Heart right ventricle (tissue), 16 donors: Measurements from ENCODE around the gene AIFM2. TPM values are rescaled to one million over a fixed set of nuclear protein-coding genes. Genes with fewer than 3 reads are reported as not detected.

Source experiments
- ATAC-seq, 8 donors: fragments of 200-7000 bp; cut with Tn5 transposase; one replicate each; pipeline ENCODE4 v1.9.1; 2020; ENCODE audit warnings: mild to moderate bottlenecking in 8 of 8, moderate library complexity in 8 of 8, moderate number of reproducible peaks in 1 of 8
- DNase-seq, 2 donors: peaks; one replicate each; pipeline ENCODE4 v3.0.0-alpha.2; 2020
- H3K27ac ChIP-seq, 10 donors: fragments of 200-600 bp; sonication (generic) in 2 of 10; one replicate each; pipeline versions ENCODE4 v1.5.0 to v1.8.0; 2020 to 2022; ENCODE audit warnings: mild to moderate bottlenecking in 3 of 10
- H3K27me3 ChIP-seq, 7 donors: fragments of 200-600 bp; one replicate each; pipeline ENCODE4 v1.8.0; 2021 to 2022; ENCODE audit warnings: mild to moderate bottlenecking in 2 of 7
- H3K36me3 ChIP-seq, 9 donors: fragments of 200-600 bp; sonication (generic) in 1 of 9; one replicate each; pipeline versions ENCODE4 v1.5.0 to v1.8.0; 2020 to 2022; ENCODE audit warnings: mild to moderate bottlenecking in 2 of 9
- H3K4me1 ChIP-seq, 9 donors: fragments of 200-600 bp; sonication (generic) in 1 of 9; one replicate each; pipeline versions ENCODE4 v1.5.0 to v1.8.0; 2020 to 2022; ENCODE audit warnings: mild to moderate bottlenecking in 4 of 9
- H3K4me3 ChIP-seq, 10 donors: fragments of 200-600 bp; sonication (generic) in 2 of 10; one replicate each; pipeline versions ENCODE4 v1.5.0 to v1.8.0; 2020 to 2022; ENCODE audit warnings: mild to moderate bottlenecking in 7 of 10, moderate library complexity in 2 of 10
- H3K9me3 ChIP-seq, 11 donors: fragments of 200-600 bp in 10 of 11; sonication (generic) in 2 of 11; one replicate each; pipeline versions ENCODE4 v1.5.0 to v1.8.0; 2013 to 2022; ENCODE audit warnings: mild to moderate bottlenecking in 2 of 11, control low read depth in 1 of 11, moderate library complexity in 1 of 11
- CTCF ChIP-seq, 9 donors: fragments of 200-600 bp; sonication (generic) in 2 of 9; IDR thresholded peaks; one replicate each; pipeline versions ENCODE4 v1.5.0 to v1.8.0; 2021 to 2022; ENCODE audit warnings: antibody characterized with exemption in 9 of 9, mild to moderate bottlenecking in 5 of 9, moderate library complexity in 1 of 9
- WGBS, 2 donors: extraction: QIAGEN DNeasy Blood & Tissue Kit; methylation state at CpG; one replicate each; pipeline ENCODE4 v1.1.7; 2013; ENCODE audit warnings: inconsistent platforms in 1 of 2; 5-methylcytosine and 5-hydroxymethylcytosine counted together
- intact Hi-C, 10 donors: fragments of 100-400 bp; cut with DNase I; formaldehyde crosslinking; loops; one replicate each; pipeline versions ENCODE4 v1.11.1 to v1.14.2; 2022
- polyA plus RNA-seq, 2 donors: library from polyadenylated mRNA; stranded (reverse); fragments of 200-250 nt; gene quantifications; one replicate each; pipeline ENCODE4 v1.2.3, GENCODE V29; 2013
- total RNA-seq, 10 donors: library from RNA; stranded (reverse); fragmentation: NEBNext Ultra II Directional in 3 of 10; extraction: Animal tissue kit (Norgen Biotek cat#: 25700) in 3 of 10; gene quantifications; one replicate each; pipeline versions ENCODE4 v1.2.1 to v1.2.4, GENCODE V29; 2021 to 2023
- donor health status: Arrhythmogenic right ventricular cardiomyopathy.
- donor health status: ischemic (EF 13 %, LVEDD 7.1; RV severe dilation, severe dysfunction).
- donor health status: healthy with polysubstance abuse.
- donor health status: DM: no; HTN: yes; CAD: no.
- donor health status: DM: no; HTN: no; CAD: no.
- donor health status: ischemic (EF 25% LVEDD 6.9; RV normal size, moderate dysfunction).
- donor health status: ischemic (EF 25% LVEDD 5.7; RV mildly dilated, moderate dysfunction).
- donor health status: healthy.
- donor health status: DM: yes; HTN: yes; CAD: no.
- donor health status: Ischemic cardiomyopathy.
- donor health status: ischemic (EF 35%, LVEDD 5.7; RV mildly dilated, moderate dysfunction).
- donor health status: nonischemic (EF 11% LVEDD 7.7; RV severe dilation, severe dysfunction).
- donor health status: DM: yes; HTN: yes; CAD: no.
- donor health status: PGD.
- donor health status: ischemic (EF 29% LVEDD 5.4; RV normal size, mild dysfunction).
- donor health status: nonischemic (EF 23%, LVEDD 6.1; RV moderate dilation, normal function).

Gene AIFM2
- total and polyA plus RNA-seq, 12 donors: 14.1 to 27.0 (median 17.5) TPM

- WGBS, 2 donors: 91 to 95% methylated on average over 2 of the region's 2 CpGs
- intact Hi-C loops: no loop called here
- DNase-seq (no peak), ATAC-seq (no peak)
- peaks cover 0 to 79% (median 15%) of the 10 kb centered on the region in 9 donors for H3K36me3 ChIP-seq
- no peaks in the 10 kb centered on the region for H3K9me3 ChIP-seq
- H3K27me3 ChIP-seq: no peaks in the 10 kb centered on the region
- no peak for TF ChIP-seq CTCF (IDR thresholded peaks at IDR 0.05)
- no peak overlapping the region for H3K4me3 ChIP-seq
- H3K27ac ChIP-seq: no peak overlapping the region
- H3K4me1 ChIP-seq: no peaks in the 10 kb centered on the region
Measured at GRCh38 chr10:70094250-70094649, 38.4 kb downstream of the AIFM2 start.

GRCh38 chr10:70093335-70093944 is 39.2 kb downstream of the AIFM2 start:
- DNase-seq: no peak
- Histone ChIP-seq H3K36me3 (peaks cover 0 to 71% (median 15%) of the 10 kb centered on the region in 9 donors), H3K27ac (no peak overlapping the region), H3K27me3 (no peaks in the 10 kb centered on the region), H3K4me3 (peak overlapping the region in 1 of 10 donors; percentile 3), H3K9me3 (no peaks in the 10 kb centered on the region), H3K4me1 (no peaks in the 10 kb centered on the region)
- intact Hi-C loops: no loop called here
- 92 to 93% methylated on average over 9 of the region's 9 CpGs for WGBS, 2 donors
- ATAC-seq: no peak
- TF ChIP-seq CTCF (IDR thresholded peaks at IDR 0.05): no peak

GRCh38 chr10:70092389-70092718 is 40.3 kb downstream of the AIFM2 start:
- no peak for TF ChIP-seq CTCF (IDR thresholded peaks at IDR 0.05)
- H3K4me3 ChIP-seq: peak overlapping the region in 1 of 10 donors; percentile 10
- no peaks in the 10 kb centered on the region for H3K27me3 ChIP-seq
- H3K36me3 ChIP-seq: peaks cover 0 to 64% (median 15%) of the 10 kb centered on the region in 9 donors
- intact Hi-C loops: no loop called here
- H3K27ac ChIP-seq: peak overlapping the region in 1 of 10 donors; percentile 47
- DNase-seq (no peak), ATAC-seq (no peak)
- no peaks in the 10 kb centered on the region for H3K4me1 ChIP-seq
- 93 to 95% methylated on average over 7 of the region's 7 CpGs for WGBS, 2 donors
- no peaks in the 10 kb centered on the region for H3K9me3 ChIP-seq

GRCh38 chr10:70090951-70091350 is 41.7 kb downstream of the AIFM2 start:
- H3K27ac ChIP-seq: no peak overlapping the region
- intact Hi-C loops: no loop called here
- H3K27me3 ChIP-seq: no peaks in the 10 kb centered on the region
- H3K9me3 ChIP-seq: no peaks in the 10 kb centered on the region
- no peak overlapping the region for H3K4me3 ChIP-seq
- DNase-seq (no peak), ATAC-seq (no peak)
- no peaks in the 10 kb centered on the region for H3K4me1 ChIP-seq
- TF ChIP-seq CTCF (IDR thresholded peaks at IDR 0.05): no peak
- peaks cover 0 to 52% (median 9%) of the 10 kb centered on the region in 9 donors for H3K36me3 ChIP-seq
- WGBS, 2 donors: 97 to 98% methylated on average over 5 of the region's 5 CpGs
